A673 (cell line): ENCODE measurements around the gene CALR. TPM values are rescaled to one million over a fixed set of nuclear protein-coding genes. Genes with fewer than 3 reads are reported as not detected.
"Not testable (repeated sequence)": the region's sequence is repeated elsewhere in the genome, so short reads cannot be mapped to it uniquely, and the experiment has no call there.

Experiments used
- BruUV-seq: library from RNA; stranded (reverse); fragments of 400-500 nt; replicated peaks from 2 replicates; lab custom pipeline; 2021; lab: Mats Ljungman, UMichigan
- CTCF ChIA-PET: fragments of 300-600 bp; sonication (Branson Sonifier 250); formaldehyde crosslinking; loops from one replicate; lab custom pipeline; 2022; ENCODE audit warnings: antibody characterized with exemption; lab: Charles Lee
- POLR2A ChIA-PET: fragments of 300-600 bp; sonication (Branson Sonifier 250); formaldehyde crosslinking; loops from one replicate; lab custom pipeline; 2022; ENCODE audit warnings: antibody characterized with exemption; ENCODE audit not compliant: low non-redundant PET; lab: Charles Lee
- DNase-seq: peaks from one replicate; pipeline ENCODE4 v3.0.0-alpha.2; 2015; ENCODE audit warnings: low spot score
- H3K27ac ChIP-seq: fragments of 200-600 bp; sonication (generic); 2 replicates; pipeline ENCODE4 v1.5.1; 2016; ENCODE audit warnings: mixed run types, low read depth, mild to moderate bottlenecking, mixed read lengths, antibody characterized with exemption, low read length; ENCODE audit not compliant: poor library complexity, severe bottlenecking
- H3K27me3 ChIP-seq: fragments of 200-600 bp; sonication (generic); replicated peaks from 2 replicates; pipeline ENCODE4 v1.6.1; 2017; ENCODE audit warnings: mixed run types, low read depth, mild to moderate bottlenecking, mixed read lengths, antibody characterized with exemption, low read length; ENCODE audit not compliant: insufficient read depth, poor library complexity
- H3K36me3 ChIP-seq: fragments of 200-600 bp; sonication (generic); 2 replicates; pipeline ENCODE4 v1.6.1; 2016; ENCODE audit warnings: mixed run types, mild to moderate bottlenecking, mixed read lengths, antibody characterized with exemption, low read length; ENCODE audit not compliant: insufficient read depth, poor library complexity, severe bottlenecking
- H3K4me1 ChIP-seq: fragments of 200-600 bp; sonication (generic); 2 replicates; pipeline ENCODE4 v1.6.1; 2017; ENCODE audit warnings: mixed run types, mild to moderate bottlenecking, mixed read lengths, antibody characterized with exemption, low read length; ENCODE audit not compliant: insufficient read depth, poor library complexity, severe bottlenecking
- H3K4me3 ChIP-seq: fragments of 200-600 bp; sonication (generic); 2 replicates; pipeline ENCODE4 v1.5.1; 2016; ENCODE audit warnings: low read depth, mixed run types, mild to moderate bottlenecking, mixed read lengths, low read length; ENCODE audit not compliant: poor library complexity, severe bottlenecking
- H3K9me3 ChIP-seq: fragments of 200-600 bp; sonication (generic); 2 replicates; pipeline ENCODE4 v1.6.1; 2016; ENCODE audit warnings: mixed run types, low read depth, mild to moderate bottlenecking, mixed read lengths, antibody characterized with exemption, low read length; ENCODE audit not compliant: poor library complexity, severe bottlenecking
- EZH2 ChIP-seq: fragments of 200-600 bp; sonication (generic); IDR thresholded peaks from 2 replicates; pipeline ENCODE4 v1.6.1; 2017; ENCODE audit warnings: borderline replicate concordance, low read depth, mild to moderate bottlenecking, mixed read lengths, antibody characterized with exemption, low read length; ENCODE audit not compliant: poor library complexity, severe bottlenecking
- intact Hi-C: fragments of 100-400 bp; cut with micrococcal nuclease; formaldehyde crosslinking; loops from one replicate; pipeline ENCODE4 v1.10.0; 2022; ENCODE audit not compliant: unreplicated experiment
- total RNA-seq: library from RNA; stranded (reverse); gene quantifications from 2 replicates; pipeline ENCODE4 v1.2.3, GENCODE V29; 2021
- TF ChIP-seq, protein P1 (sequence below): fragments of 300-800, 200-600 bp; sonication (generic); conservative IDR thresholded peaks from 2 replicates; pipeline ENCODE4 v1.5.1; 2017; ENCODE audit warnings: low read depth, mild to moderate bottlenecking, antibody characterized with exemption, low read length, moderate library complexity, mixed read lengths

CALR gene
- total RNA-seq, 1 experiment from 2014 or later, result 994 TPM

DNA sequence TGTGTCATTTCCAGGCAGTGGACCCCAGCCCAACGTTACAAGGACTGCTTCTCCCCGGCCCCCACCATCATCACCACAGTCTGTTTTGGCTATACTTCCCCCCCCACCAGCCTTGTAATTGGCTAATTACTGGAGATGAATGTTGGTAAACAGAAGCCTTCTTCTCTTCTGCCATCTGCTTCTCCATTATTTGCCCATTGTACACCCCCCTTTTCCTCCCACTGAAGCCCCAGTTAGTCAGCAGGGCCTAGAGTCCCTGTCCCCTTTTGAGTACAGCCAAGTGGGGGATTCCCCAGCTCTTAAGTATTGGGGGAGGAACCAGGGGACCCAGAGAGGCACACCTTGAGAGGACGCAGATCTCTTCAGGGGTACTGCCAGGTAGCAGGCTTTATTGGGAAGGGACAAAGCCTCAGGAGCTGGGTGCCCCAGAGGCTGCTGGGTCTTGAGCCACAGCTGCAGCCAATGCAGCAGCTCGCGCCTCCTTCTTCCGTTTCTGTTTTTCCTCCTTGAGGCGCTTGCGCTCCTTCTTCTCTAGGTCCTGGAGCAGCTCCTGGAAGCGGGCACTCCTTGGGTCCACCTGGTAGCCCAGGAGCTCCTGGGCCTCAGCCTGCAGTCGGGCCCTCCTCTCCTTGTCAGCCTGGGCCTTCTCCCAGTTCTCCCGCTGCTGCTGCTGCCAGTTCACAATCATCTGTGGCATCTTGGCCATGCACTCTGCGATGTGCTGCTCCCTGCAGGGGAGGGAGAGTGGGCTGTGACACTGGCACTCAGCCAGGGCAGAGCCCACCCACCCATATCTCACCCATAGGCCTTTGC lies 15.6 kb downstream of the CALR start:
- CTCF ChIA-PET, result no interaction called here
- TF ChIP-seq, protein P1, sequence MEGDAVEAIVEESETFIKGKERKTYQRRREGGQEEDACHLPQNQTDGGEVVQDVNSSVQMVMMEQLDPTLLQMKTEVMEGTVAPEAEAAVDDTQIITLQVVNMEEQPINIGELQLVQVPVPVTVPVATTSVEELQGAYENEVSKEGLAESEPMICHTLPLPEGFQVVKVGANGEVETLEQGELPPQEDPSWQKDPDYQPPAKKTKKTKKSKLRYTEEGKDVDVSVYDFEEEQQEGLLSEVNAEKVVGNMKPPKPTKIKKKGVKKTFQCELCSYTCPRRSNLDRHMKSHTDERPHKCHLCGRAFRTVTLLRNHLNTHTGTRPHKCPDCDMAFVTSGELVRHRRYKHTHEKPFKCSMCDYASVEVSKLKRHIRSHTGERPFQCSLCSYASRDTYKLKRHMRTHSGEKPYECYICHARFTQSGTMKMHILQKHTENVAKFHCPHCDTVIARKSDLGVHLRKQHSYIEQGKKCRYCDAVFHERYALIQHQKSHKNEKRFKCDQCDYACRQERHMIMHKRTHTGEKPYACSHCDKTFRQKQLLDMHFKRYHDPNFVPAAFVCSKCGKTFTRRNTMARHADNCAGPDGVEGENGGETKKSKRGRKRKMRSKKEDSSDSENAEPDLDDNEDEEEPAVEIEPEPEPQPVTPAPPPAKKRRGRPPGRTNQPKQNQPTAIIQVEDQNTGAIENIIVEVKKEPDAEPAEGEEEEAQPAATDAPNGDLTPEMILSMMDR, result no peak
- TF ChIP-seq EZH2, result no peak
- BruUV-seq, result no TSS peak
- Histone ChIP-seq H3K9me3 (no peaks in the 10 kb centered on the region), H3K4me3 (no peak overlapping the region), H3K36me3 (peaks cover 61% of the 10 kb centered on the region), H3K27me3 (no peaks in the 10 kb centered on the region), H3K4me1 (peaks cover 35% of the 10 kb centered on the region), H3K27ac (peak overlapping the region; percentile 58)
- POLR2A ChIA-PET, result interaction anchor here (0.8 kb wide), 1 partner anchor 300 kb away, joined by 26 read pairs; no protein-coding TSS in a partner anchor
- no peak for DNase-seq
- intact Hi-C loops, result no loop called here

DNA sequence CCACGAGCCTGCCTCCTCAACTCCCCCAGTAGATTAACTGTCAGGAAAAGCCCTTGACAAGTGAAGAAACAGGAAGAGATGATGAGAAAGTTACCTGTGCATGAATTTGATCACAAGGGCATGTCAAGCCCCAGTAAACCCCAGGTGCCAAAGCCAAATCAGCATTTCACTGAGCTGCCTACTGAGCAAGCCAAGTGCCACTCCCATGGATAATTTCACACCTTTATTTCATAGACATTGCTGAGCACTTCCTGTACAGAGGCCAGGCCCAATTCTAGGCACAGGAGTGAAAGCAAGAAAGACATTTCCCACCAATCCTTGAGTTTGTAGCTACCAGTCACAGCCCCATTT lies 16.2 kb downstream of the CALR start:
- TF ChIP-seq EZH2, result no peak
- TF ChIP-seq, protein P1, result no peak
- DNase-seq, result no peak
- no TSS peak for BruUV-seq
- Histone ChIP-seq H3K4me3 (no peak overlapping the region), H3K36me3 (peaks cover 55% of the 10 kb centered on the region), H3K27ac (no peak overlapping the region), H3K9me3 (no peaks in the 10 kb centered on the region), H3K27me3 (no peaks in the 10 kb centered on the region), H3K4me1 (peaks cover 35% of the 10 kb centered on the region)
- ChIA-PET CTCF (no interaction called here), POLR2A (interaction anchor here (0.6 to 0.8 kb wide), 2 partner anchors 114 to 120 kb away, joined by 3 to 8 read pairs; no protein-coding TSS in a partner anchor)
- intact Hi-C loops, result no loop called here

DNA sequence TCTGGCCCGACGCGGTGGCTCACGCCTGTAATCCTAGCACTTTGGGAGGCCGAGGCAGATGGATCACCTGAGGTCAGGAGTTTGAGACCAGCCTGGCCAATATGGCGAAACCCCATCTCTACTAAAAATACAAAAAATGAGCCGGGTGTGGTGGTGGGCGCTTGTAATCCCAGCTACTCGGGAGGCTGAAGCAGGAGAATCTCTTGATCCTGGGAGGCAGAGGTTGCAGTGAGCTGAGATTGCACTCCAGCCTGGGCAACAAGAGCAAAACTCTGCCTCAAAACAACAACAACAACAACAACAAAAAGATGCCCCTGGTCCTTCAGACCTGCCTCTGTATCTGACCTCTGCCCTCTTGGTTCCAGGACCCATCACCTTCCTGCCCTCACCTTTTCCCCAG lies 17.2 kb downstream of the CALR start:
- intact Hi-C loops, POLR2A ChIA-PET, DNase-seq, BruUV-seq, H3K27me3 ChIP-seq, H3K9me3 ChIP-seq: not testable (repeated sequence)
- Histone ChIP-seq H3K4me1 (peaks cover 35% of the 10 kb centered on the region), H3K36me3 (peaks cover 45% of the 10 kb centered on the region), H3K4me3 (peak overlapping the region; percentile 94), H3K27ac (peak overlapping the region; percentile 95)
- CTCF ChIA-PET, result interaction anchor here (1.1 kb wide), 1 partner anchor 10 kb away, joined by 4 read pairs; no protein-coding TSS in a partner anchor
